Measurements from ENCODE around the gene BRCC3. TPM values are rescaled to one million over a fixed set of nuclear protein-coding genes. Genes with fewer than 3 reads are reported as not detected.

BRCC3 gene
- total RNA-seq, 1 donor, result 10.1 TPM

- no peak for DNase-seq (ENCODE audit: insufficient read length, low spot score, missing footprints)
- H3K4me1 ChIP-seq (ENCODE audit: insufficient read depth, low read length), result peaks cover 4% of the 10 kb centered on the region
Observed at GRCh38 chrX:155054255-155054654, 17.1 kb upstream of the BRCC3 start.

GRCh38 chrX:155055494-155055893 is 15.8 kb upstream of the BRCC3 start:
- H3K4me3 ChIP-seq (ENCODE audit: insufficient read depth, low read length), result no peak overlapping the region
- H4K20me1 ChIP-seq (ENCODE audit: insufficient read depth, low read length), result no peaks in the 10 kb centered on the region
- peaks cover 4% of the 10 kb centered on the region for H3K4me1 ChIP-seq (ENCODE audit: insufficient read depth, low read length)
- no peak for DNase-seq (ENCODE audit: insufficient read length, low spot score, missing footprints)
- no peak for TF ChIP-seq CTCF (IDR thresholded peaks at IDR 0.05; ENCODE audit: extremely low read depth, low read depth, low read length)
- no peak overlapping the region for H3K27ac ChIP-seq (ENCODE audit: low read depth, low read length)
- H3K36me3 ChIP-seq (ENCODE audit: insufficient read depth, low read length), result peaks cover 3% of the 10 kb centered on the region
- no peak overlapping the region for H2AFZ ChIP-seq (ENCODE audit: low read length)
- no peaks in the 10 kb centered on the region for H3K9me3 ChIP-seq (ENCODE audit: low read depth, low read length)
- H3K79me2 ChIP-seq (ENCODE audit: insufficient read depth, low read length), result no peaks in the 10 kb centered on the region
- no peaks in the 10 kb centered on the region for H3K27me3 ChIP-seq (ENCODE audit: insufficient read depth, low read length)
- no peak overlapping the region for H3K4me2 ChIP-seq (ENCODE audit: insufficient read depth, low read length)

More at GRCh38 chrX:155054255-155054654, 17.1 kb upstream of the BRCC3 start:
- Histone ChIP-seq H3K27me3 (ENCODE audit: insufficient read depth, low read length) (no peaks in the 10 kb centered on the region), H3K9me3 (ENCODE audit: low read depth, low read length) (no peaks in the 10 kb centered on the region), H3K36me3 (ENCODE audit: insufficient read depth, low read length) (no peaks in the 10 kb centered on the region), H3K4me3 (ENCODE audit: insufficient read depth, low read length) (no peak overlapping the region), H3K79me2 (ENCODE audit: insufficient read depth, low read length) (no peaks in the 10 kb centered on the region), H4K20me1 (ENCODE audit: insufficient read depth, low read length) (no peaks in the 10 kb centered on the region), H2AFZ (ENCODE audit: low read length) (no peak overlapping the region), H3K4me2 (ENCODE audit: insufficient read depth, low read length) (no peak overlapping the region), H3K27ac (ENCODE audit: low read depth, low read length) (no peak overlapping the region)
- no peak for TF ChIP-seq CTCF (IDR thresholded peaks at IDR 0.05; ENCODE audit: extremely low read depth, low read depth, low read length)

- H2AFZ ChIP-seq (ENCODE audit: low read length), result no peak overlapping the region
- peaks cover 4% of the 10 kb centered on the region for H3K4me1 ChIP-seq (ENCODE audit: insufficient read depth, low read length)
- H3K79me2 ChIP-seq (ENCODE audit: insufficient read depth, low read length), result no peaks in the 10 kb centered on the region
- TF ChIP-seq CTCF (IDR thresholded peaks at IDR 0.05; ENCODE audit: extremely low read depth, low read depth, low read length), result no peak
- no peaks in the 10 kb centered on the region for H3K9me3 ChIP-seq (ENCODE audit: low read depth, low read length)
- H3K4me3 ChIP-seq (ENCODE audit: insufficient read depth, low read length), result no peak overlapping the region
- no peak overlapping the region for H3K27ac ChIP-seq (ENCODE audit: low read depth, low read length)
- no peaks in the 10 kb centered on the region for H4K20me1 ChIP-seq (ENCODE audit: insufficient read depth, low read length)
- DNase-seq (ENCODE audit: insufficient read length, low spot score, missing footprints), result no peak
- no peak overlapping the region for H3K4me2 ChIP-seq (ENCODE audit: insufficient read depth, low read length)
- peaks cover 3% of the 10 kb centered on the region for H3K36me3 ChIP-seq (ENCODE audit: insufficient read depth, low read length)
- no peaks in the 10 kb centered on the region for H3K27me3 ChIP-seq (ENCODE audit: insufficient read depth, low read length)
Observed at GRCh38 chrX:155056471-155056870, 14.8 kb upstream of the BRCC3 start.

- Histone ChIP-seq H3K4me3 (ENCODE audit: insufficient read depth, low read length) (peak overlapping the region; percentile 63), H3K9me3 (ENCODE audit: low read depth, low read length) (no peaks in the 10 kb centered on the region), H3K27ac (ENCODE audit: low read depth, low read length) (peak overlapping the region; percentile 25), H3K27me3 (ENCODE audit: insufficient read depth, low read length) (no peaks in the 10 kb centered on the region), H3K4me1 (ENCODE audit: insufficient read depth, low read length) (peaks cover 4% of the 10 kb centered on the region), H4K20me1 (ENCODE audit: insufficient read depth, low read length) (no peaks in the 10 kb centered on the region), H3K4me2 (ENCODE audit: insufficient read depth, low read length) (peak overlapping the region; percentile 80), H2AFZ (ENCODE audit: low read length) (peak overlapping the region; percentile 72), H3K36me3 (ENCODE audit: insufficient read depth, low read length) (peaks cover 3% of the 10 kb centered on the region), H3K79me2 (ENCODE audit: insufficient read depth, low read length) (no peaks in the 10 kb centered on the region)
- no peak for DNase-seq (ENCODE audit: insufficient read length, low spot score, missing footprints)
- peak; percentile 70 for TF ChIP-seq CTCF (IDR thresholded peaks at IDR 0.05; ENCODE audit: extremely low read depth, low read depth, low read length)
Observed at GRCh38 chrX:155056877-155057792, 14.2 kb upstream of the BRCC3 start.

Measured in osteoblast (primary cell).